CD1c-positive myeloid dendritic cell (primary cell): ENCODE results near the gene AKNAD1.

Experiments used
- DNase-seq: peaks from one replicate; pipeline ENCODE4 v3.0.0-alpha.2; 2016; ENCODE audit errors: extremely low spot score

The AKNAD1 gene

DNA sequence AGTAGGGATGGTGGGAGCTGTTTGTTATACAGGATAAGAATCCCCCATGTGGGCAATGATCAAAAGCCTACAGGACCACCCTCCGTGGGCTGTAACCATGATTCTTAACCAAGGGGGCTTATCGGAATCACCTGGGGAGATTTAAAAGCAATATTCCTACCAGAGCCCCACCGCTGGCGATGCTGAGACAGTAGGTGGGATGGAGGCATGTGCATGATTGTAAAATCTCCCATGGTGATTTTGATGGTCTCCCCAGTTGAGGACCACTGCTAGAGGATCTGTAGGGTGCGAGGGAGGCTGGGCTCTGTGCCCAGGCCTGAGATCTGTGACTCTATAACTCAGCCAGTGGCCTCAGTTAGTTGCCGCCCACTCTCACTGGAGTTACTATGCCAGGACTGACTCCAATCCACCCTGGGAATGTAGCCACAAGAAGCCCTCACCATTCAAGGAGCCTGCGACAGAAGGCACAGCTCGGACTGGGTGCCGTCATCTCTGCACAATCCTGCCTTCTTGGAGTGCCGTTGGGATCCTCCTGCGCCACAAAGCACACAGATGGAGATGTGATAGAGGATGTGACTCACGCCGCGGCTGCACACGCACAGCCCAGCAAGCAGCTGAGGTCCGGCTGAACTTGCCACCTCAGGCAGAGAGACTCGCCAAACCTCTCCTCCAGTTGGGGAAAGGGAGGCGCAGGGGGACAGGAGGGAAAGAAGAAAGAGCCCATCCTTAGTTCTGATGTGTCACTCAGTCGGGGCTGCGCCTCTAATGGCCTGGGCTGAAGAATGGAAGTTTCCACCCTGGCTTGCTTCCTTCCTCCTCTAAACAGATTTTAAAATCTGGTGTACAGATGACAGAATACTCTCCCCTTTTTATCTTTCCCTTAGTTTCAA, 26.5 kb downstream of the AKNAD1 start:
- peak; percentile 29 for DNase-seq

- DNase-seq = no peak
Measured at GRCh38 chr1:108829498-108829916, 27.4 kb downstream of the AKNAD1 start.

DNA sequence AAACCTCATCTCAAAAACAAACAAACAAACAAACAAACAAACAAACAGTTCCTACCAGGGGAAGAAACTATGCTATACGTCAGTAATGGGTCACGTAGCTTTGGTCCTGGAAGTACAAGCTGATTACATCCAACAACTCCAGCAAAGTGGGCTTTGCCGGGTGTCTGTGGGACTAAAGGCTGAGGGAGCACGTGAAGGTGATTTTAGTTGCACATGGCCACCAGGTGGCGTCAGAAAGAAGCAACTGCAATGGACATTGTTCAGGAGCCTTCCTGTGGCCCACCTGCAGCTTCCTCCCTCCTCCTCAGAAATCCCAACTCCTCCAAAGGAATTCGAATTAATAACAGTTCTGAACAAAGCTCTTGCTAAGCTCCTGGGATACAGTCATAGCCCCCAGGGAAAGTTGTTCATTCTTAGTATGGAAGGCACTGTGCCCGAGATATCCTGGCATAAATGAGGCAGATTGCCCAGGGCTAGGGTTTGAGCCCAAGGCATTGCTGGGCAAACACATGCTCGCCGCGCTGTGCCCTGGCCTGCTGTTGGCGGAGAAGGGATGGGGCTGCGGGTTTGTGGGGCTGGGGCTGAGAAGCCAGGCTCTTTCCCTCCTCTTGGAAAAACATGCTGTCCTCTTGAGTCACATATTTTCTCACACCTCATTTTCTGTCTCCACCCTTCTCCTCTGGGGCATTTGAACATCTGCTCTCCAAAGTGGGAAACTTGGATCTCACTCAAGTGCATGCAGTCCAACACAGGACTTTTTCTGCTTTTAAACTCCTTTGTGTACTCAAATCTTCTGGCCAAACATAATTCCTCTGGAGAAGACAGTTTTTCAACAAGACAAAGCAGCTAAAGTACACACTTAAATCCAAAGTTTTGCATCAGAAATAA, 28.6 kb downstream of the AKNAD1 start:
- peak; percentile 76 for DNase-seq

- no peak for DNase-seq
Measured at GRCh38 chr1:108826081-108826635, 30.7 kb downstream of the AKNAD1 start.

GRCh38 chr1:108824051-108824450, 32.8 kb downstream of the AKNAD1 start:
- DNase-seq = no peak

GRCh38 chr1:108823632-108824031, 33.3 kb downstream of the AKNAD1 start:
- no peak for DNase-seq

- no peak for DNase-seq
Measured at GRCh38 chr1:108819878-108820277, 37.0 kb downstream of the AKNAD1 start.

- DNase-seq = no peak
Measured at GRCh38 chr1:108817811-108818210, 39.1 kb downstream of the AKNAD1 start.

DNA sequence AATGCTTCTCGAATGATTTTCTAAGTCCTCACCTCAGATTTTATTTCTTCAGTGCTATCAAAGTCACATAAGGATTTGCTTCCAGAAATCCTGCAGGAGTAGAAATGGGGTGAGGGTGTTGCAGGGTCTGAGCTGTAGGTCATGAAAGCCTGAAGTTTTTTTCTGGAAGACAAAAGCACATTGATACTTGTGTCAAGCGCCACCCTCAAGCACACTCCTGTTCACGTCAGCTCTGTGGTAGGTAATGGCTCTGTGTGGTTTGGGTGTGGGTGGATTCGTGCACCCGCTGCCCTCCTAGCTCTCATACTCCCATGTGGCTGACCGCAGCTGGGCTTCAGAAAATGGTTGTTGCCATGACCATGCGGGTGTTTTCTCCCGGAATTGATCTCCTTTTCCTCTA, 39.9 kb downstream of the AKNAD1 start:
- DNase-seq = no peak

GRCh38 chr1:108816049-108816893, 40.6 kb downstream of the AKNAD1 start:
- peak; percentile 18 for DNase-seq

DNA sequence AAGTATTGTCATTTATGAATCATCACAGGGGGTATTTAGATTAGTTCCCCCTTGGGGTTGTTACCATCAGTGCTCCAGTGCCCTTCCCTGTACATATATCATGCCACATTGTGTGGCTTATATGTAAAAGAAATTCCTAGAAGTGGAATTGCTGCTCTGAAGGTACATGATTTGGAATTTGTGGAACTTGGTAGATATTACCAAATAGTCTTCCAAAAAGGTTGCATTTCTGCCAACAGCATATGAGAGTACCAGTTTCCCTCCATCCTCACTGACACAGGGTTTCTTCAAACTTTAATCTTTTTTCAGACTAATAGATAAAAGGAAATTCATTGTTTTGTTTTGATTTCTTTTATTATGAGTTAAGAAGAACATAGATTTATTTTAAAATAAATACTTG, 41.3 kb downstream of the AKNAD1 start:
- no peak for DNase-seq

- DNase-seq = no peak
Measured at GRCh38 chr1:108814343-108815125, 42.4 kb downstream of the AKNAD1 start.

DNA sequence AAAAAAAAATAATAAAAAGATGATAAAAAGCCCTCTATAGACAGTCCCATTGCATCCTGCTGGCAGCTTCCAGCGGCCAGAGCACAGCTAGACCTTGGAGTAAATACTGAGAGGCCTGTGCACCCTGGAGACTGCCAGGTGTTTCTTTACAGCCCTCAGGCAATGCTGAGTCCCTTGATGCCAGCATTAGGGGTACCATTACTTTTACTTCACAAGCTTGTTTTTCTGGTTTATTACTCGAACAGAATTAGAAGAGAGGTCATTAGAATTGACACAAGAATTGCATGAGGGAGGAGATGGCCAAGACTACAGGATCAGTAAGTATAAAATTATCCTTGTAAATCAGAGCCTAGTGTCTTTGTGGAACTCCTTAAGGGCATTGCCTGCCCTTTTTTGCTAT, 43.6 kb downstream of the AKNAD1 start:
- DNase-seq = no peak

DNA sequence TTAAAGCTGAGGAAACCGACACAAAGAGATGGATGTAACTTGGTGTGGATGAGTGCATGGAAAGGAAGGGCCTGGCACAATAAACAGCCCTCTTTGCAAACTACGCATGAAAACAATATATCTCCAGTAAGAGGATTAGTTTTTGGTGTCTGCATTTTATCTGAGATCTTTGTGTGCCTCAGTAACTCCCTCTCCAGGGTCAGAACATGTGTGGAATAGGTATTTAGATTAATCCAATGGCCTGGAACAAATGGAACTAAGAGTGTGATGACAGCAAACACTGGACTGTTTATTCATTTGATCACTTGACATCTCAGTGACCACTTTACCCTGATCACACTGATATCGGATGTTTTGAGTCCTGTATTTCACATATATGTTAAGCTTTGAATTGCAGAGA, 45.3 kb downstream of the AKNAD1 start:
- DNase-seq = no peak

- no peak for DNase-seq
Measured at GRCh38 chr1:108808438-108808837, 48.5 kb downstream of the AKNAD1 start.

DNA sequence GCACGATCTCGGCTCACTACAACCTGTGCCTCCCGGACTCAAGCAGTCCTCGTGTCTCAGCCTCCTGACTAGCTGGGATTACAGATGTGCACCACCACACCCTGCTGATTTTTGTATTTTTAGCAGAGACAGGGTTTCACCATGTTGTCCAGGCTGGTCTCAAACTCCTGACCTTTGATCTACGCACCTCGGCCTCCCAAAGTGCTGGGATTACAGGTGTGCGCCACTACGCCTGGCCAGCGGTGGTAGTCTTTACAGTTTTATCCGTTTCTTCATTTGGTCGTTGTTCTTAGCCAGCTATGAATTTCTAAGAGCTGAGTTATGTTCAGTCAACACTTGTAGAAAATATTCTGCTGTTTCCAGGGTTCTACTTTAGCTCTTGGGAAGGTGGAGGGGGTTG, 53.3 kb downstream of the AKNAD1 start:
- no peak for DNase-seq

DNA sequence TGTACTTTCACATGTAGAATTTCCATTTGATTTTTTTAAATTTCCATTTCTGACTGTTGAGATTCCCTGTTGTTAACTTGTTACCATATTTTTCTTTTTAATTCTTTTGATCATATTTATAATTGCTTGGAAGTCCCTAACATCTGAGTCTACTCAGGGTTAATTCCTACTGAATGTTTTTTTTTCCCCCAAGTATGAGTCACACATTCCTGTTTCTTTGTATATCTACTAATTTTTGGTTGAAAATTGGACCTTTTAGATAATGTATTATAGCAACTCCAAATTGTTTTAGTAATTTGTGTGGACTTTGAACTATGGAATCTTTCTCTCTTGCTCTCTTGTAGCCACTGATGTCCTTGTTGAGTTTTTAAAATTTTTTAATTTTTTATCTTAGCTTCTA, 55.8 kb downstream of the AKNAD1 start:
- DNase-seq = no peak

DNA sequence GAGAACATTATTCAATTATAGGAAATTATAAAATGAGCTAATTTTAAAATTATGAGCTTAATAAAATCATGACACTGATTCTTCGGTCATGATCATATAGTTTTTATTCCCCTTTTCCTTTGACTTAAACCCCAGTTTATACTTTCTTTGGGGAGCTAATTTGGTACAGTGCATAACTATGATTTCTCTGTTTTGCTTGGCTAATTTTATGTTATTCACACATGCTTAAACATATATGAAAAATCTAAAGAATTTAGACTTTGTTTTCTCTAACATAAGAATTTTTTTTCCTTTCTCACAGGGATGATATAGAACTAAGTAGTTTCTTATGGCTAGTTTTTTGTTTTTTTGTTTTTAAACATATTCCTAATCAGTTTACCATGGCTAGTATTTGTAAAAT, 57.9 kb downstream of the AKNAD1 start:
- no peak for DNase-seq

- no peak for DNase-seq
Measured at GRCh38 chr1:108792420-108792819, 64.5 kb downstream of the AKNAD1 start.

- DNase-seq = no peak
Measured at GRCh38 chr1:108791790-108792189, 65.1 kb downstream of the AKNAD1 start.

DNA sequence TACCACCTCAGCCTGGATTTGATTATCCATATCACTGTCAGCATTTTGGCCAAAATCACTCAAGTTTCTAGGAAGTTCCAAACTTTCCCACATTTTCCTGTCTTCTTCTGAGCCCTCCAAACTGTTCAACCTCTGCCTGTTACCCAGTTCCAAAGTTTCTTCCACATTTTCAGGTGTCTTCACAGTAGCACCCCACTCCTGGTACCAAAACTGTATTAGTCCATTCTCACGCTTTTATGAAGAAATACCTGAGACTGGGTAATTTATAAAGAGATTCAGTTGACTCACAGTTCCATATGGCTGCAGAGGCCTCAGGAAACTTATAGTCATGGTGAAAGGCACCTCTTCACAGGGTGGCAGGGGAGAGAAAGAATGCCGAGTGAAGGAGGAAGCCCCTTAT, 71.0 kb downstream of the AKNAD1 start:
- no peak for DNase-seq
